RWPE1 (cell line): ENCODE data around the gene ADAMTS14.
"Not testable (repeated sequence)": the region's sequence is repeated elsewhere in the genome, so short reads cannot be mapped to it uniquely, and the experiment has no call there.

Experiments
- CTCF ChIA-PET: fragments of 350-600 bp; sonication (Branson Sonifier 250); formaldehyde crosslinking; extraction: SDS; loops from one replicate; lab custom pipeline; 2021; lab: Yijun Ruan, JAX
- POLR2A ChIA-PET: fragments of 400-600 bp; formaldehyde crosslinking; extraction: SDS; loops from one replicate; lab custom pipeline; 2020; ENCODE audit warnings: antibody characterized with exemption; ENCODE audit not compliant: low non-redundant PET; lab: Yijun Ruan, JAX
- DNase-seq: peaks from one replicate; pipeline ENCODE4 v3.0.0; 2012; ENCODE audit warnings: low spot score
- H3K27ac ChIP-seq: fragments of 450-650 bp; 2 replicates; pipeline ENCODE4 v1.5.1; 2017
- CTCF ChIP-seq: fragments of 450-650 bp; conservative IDR thresholded peaks from 2 replicates; pipeline ENCODE4 v1.5.1; 2017; ENCODE audit warnings: low read depth, mild to moderate bottlenecking

ADAMTS14 gene

DNA sequence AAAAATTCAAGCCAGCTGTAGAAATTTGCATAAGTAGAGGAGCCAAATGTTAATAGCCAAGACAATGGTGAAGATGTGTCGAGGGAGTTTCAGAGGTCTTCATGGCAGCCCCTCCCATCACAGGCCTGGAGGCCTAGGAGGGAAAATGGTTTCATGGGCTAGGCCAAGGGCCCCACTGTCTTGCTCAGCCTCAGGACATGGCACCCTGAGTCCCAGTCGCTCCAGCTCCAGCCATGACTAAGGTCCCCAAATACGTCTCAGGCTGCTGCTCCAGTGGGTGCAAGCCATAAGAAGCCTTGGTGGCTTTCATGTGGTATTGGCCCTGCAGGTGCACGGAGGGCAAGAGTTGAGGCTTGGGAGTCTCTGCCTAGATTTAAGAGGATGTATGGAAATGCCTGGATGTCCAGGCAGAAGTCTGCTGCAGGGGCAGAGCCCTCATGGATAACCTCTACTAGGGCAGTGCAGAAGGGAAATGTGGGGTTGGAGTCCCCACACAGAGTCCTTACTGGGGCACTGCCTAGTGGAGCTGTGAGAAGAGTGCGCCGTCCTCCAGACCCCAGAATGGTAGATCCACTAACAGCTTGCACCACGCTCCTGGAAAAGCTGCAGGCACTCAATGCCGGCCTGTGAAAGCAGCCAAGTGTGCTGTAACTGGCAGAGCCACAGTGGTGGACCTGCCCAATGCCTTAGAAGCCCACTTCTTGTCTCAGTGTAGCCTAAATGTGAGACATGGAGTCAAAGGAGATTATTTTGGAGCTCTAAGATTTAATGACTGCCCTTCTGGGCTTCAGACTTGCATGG is 93.7 kb downstream of the ADAMTS14 start:
- TF ChIP-seq CTCF = no peak
- no peak overlapping the region for H3K27ac ChIP-seq
- ChIA-PET CTCF (interaction anchor here (0.7 kb wide), 2 partner anchors 107 to 217 kb away, joined by 3 read pairs; no protein-coding TSS in a partner anchor), POLR2A (no interaction called here)
- no peak for DNase-seq

GRCh38 chr10:70768026-70768685 is 95.8 kb downstream of the ADAMTS14 start:
- POLR2A ChIA-PET, DNase-seq, CTCF ChIA-PET, H3K27ac ChIP-seq: not testable (repeated sequence)

GRCh38 chr10:70769121-70769520 is 96.8 kb downstream of the ADAMTS14 start:
- no peak overlapping the region for H3K27ac ChIP-seq
- ChIA-PET POLR2A (no interaction called here), CTCF (no interaction called here)
- DNase-seq = no peak
- TF ChIP-seq CTCF = no peak

DNA sequence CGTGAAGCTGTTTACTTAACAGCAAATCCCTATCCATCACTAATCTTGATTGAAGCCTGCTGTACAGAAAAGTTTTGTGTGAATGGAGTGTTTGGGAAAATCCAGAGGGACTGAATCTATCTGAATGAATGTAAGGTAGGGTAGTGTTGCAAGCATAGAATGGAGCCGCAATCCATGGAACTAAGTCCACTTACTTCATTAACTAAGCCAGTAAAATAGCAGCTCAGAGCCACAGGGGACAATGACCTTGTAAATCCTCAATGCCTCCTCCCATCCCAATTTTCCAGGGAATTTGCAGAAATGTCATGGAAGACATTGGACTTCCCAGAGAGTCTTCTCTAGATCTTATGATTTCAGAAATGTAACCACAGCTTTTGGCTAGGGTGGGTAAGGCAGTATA is 97.7 kb downstream of the ADAMTS14 start:
- ChIA-PET CTCF (interaction anchor here (0.6 kb wide), 2 partner anchors 17 to 1185 kb away, joined by 3 to 4 read pairs; no protein-coding TSS in a partner anchor), POLR2A (no interaction called here)
- no peak for DNase-seq
- TF ChIP-seq CTCF = no peak
- H3K27ac ChIP-seq = no peak overlapping the region

- POLR2A ChIA-PET, H3K27ac ChIP-seq, DNase-seq: not testable (repeated sequence)
- CTCF ChIA-PET = interaction anchor here (0.6 kb wide), 2 partner anchors 16 to 1186 kb away, joined by 3 to 4 read pairs; no protein-coding TSS in a partner anchor
Observed at GRCh38 chr10:70770516-70770915, 98.2 kb downstream of the ADAMTS14 start.

DNA sequence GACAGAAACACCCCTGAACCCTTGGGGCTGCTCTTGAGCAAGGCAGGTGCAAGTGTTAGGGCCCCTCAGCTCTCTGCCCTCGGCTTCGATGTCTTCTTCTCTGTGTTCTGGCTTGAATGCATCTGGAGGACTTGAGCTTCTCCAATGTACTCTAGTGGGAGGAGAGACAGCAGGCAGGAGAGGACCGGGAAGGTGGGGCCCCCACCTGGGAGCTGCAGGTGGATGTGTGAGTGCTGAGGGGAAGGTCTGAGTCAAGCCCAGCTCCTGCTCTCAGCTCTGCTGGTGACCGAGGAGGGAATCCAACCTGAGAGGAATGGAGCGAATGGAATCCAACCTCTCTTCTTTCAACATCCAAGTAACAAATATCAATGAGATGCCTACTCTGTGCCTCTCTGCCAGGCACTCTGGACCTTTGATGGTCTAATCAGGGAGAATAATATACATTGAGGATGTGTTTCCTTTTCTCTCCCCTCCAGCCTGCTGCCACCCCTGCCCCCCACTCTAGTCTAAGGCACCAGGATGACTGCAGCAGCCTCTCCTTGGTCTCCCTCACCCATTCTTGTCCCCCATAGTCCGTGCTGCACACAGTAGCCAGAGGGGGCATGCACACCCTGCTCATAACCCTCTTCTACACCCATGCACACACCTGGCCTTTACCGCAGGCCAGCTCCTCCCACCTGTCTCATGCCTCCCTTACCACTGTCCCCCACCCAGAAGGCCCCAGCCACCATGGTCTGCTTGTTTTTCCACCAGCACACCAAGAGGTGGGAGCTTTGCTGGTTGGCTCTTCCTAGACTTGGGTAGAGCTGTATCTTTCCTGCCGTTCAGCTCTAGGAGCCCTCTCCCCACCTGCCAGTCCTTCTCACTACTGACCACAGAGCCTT is 99.2 kb downstream of the ADAMTS14 start:
- POLR2A ChIA-PET = no interaction called here
- no peak for DNase-seq
- no peak for TF ChIP-seq CTCF
- CTCF ChIA-PET = interaction anchor here (0.9 to 1.1 kb wide), 2 partner anchors 11 to 310 kb away, joined by 3 read pairs; no protein-coding TSS in a partner anchor
- no peak overlapping the region for H3K27ac ChIP-seq

GRCh38 chr10:70772627-70773026 is 100.3 kb downstream of the ADAMTS14 start:
- CTCF ChIA-PET = no interaction called here

More at GRCh38 chr10:70772627-70773026, 100.3 kb downstream of the ADAMTS14 start:
- POLR2A ChIA-PET = no interaction called here
- no peak overlapping the region for H3K27ac ChIP-seq
- DNase-seq = no peak
- no peak for TF ChIP-seq CTCF
